CD4-positive, CD25-positive, alpha-beta regulatory T cell (primary cell): Measurements from ENCODE around the gene HEXIM2. TPM values are rescaled to one million over a fixed set of nuclear protein-coding genes. Genes with fewer than 3 reads are reported as not detected.
"Not testable (repeated sequence)": the region's sequence is repeated elsewhere in the genome, so short reads cannot be mapped to it uniquely, and the experiment has no call there.

Source experiments
- ATAC-seq, 2 donors: fragments of 150-1000 bp; cut with Tn5 transposase; one replicate each; pipeline ENCODE4 v1.10.0; 2021; ENCODE audit warnings: low read depth in 2 of 2, moderate number of reproducible peaks in 2 of 2, moderate library complexity in 1 of 2
- DNase-seq, 3 donors: peaks; one replicate each; pipeline versions ENCODE4 v3.0.0 to v3.0.0-alpha.2; 2012 to 2022; ENCODE audit warnings: mixed read lengths in 1 of 3
- H3K27ac ChIP-seq: one replicate; pipeline ENCODE4 v1.7.0; 2013; ENCODE audit warnings: mild to moderate bottlenecking, low read length; ENCODE audit not compliant: insufficient read depth, poor library complexity, severe bottlenecking
- H3K27me3 ChIP-seq: one replicate; pipeline ENCODE4 v1.7.0; 2013; ENCODE audit warnings: low read length; ENCODE audit not compliant: control insufficient read depth, insufficient read depth
- H3K36me3 ChIP-seq: one replicate; pipeline ENCODE4 v1.7.0; 2013; ENCODE audit warnings: mild to moderate bottlenecking, low read length, moderate library complexity; ENCODE audit not compliant: control insufficient read depth, insufficient read depth
- H3K4me1 ChIP-seq: 2 replicates; pipeline ENCODE4 v1.7.0; 2013; ENCODE audit warnings: mild to moderate bottlenecking, low read length; ENCODE audit not compliant: insufficient read depth, control insufficient read depth, poor library complexity, severe bottlenecking
- H3K4me3 ChIP-seq: one replicate; pipeline ENCODE4 v1.7.0; 2013; ENCODE audit warnings: low read depth, mild to moderate bottlenecking, low read length, moderate library complexity
- H3K9me3 ChIP-seq, 2 experiments: 1 replicate in 1 of 2; 2 replicates in 1 of 2; pipeline ENCODE4 v1.7.0; 2013; ENCODE audit warnings: low read length in 2 of 2, mild to moderate bottlenecking in 1 of 2, moderate library complexity in 1 of 2; ENCODE audit not compliant: control insufficient read depth in 2 of 2
- H3K27ac Mint-ChIP-seq, 3 donors: one replicate each; pipeline ENCODE4 v1.8.0; 2020 to 2022; ENCODE audit warnings: mild to moderate bottlenecking in 3 of 3, mixed read lengths in 3 of 3, moderate library complexity in 2 of 3
- H3K27me3 Mint-ChIP-seq: one replicate; pipeline ENCODE4 v1.8.0; 2022; ENCODE audit warnings: mild to moderate bottlenecking, mixed read lengths
- H3K36me3 Mint-ChIP-seq: one replicate; pipeline ENCODE4 v1.8.0; 2020; ENCODE audit warnings: mixed read lengths
- H3K4me1 Mint-ChIP-seq, 4 donors: one replicate each; pipeline ENCODE4 v1.8.0; 2020 to 2022; ENCODE audit warnings: mixed read lengths in 4 of 4, mild to moderate bottlenecking in 1 of 4
- H3K4me3 Mint-ChIP-seq, 4 donors: one replicate each; pipeline ENCODE4 v1.8.0; 2020 to 2022; ENCODE audit warnings: mild to moderate bottlenecking in 4 of 4, mixed read lengths in 4 of 4, moderate library complexity in 3 of 4
- H3K9me3 Mint-ChIP-seq, 7 donors: one replicate each; pipeline ENCODE4 v1.8.0; 2020 to 2022; ENCODE audit warnings: mixed read lengths in 7 of 7, mild to moderate bottlenecking in 3 of 7, moderate library complexity in 2 of 7
- polyA plus RNA-seq, 4 donors: library from polyadenylated mRNA; unstranded; fragments of 300-500 nt; fragmentation: Illumina TruSeq; gene quantifications; one replicate each; pipeline ENCODE4 v1.2.3, GENCODE V29; 2021
- total RNA-seq: library from RNA; stranded (reverse); gene quantifications from one replicate; pipeline ENCODE4 v1.2.3, GENCODE V29; 2022

HEXIM2 gene
- total and polyA plus RNA-seq, 5 donors from 2014 or later, result 1.9 to 4.1 (median 2.5) TPM

DNA sequence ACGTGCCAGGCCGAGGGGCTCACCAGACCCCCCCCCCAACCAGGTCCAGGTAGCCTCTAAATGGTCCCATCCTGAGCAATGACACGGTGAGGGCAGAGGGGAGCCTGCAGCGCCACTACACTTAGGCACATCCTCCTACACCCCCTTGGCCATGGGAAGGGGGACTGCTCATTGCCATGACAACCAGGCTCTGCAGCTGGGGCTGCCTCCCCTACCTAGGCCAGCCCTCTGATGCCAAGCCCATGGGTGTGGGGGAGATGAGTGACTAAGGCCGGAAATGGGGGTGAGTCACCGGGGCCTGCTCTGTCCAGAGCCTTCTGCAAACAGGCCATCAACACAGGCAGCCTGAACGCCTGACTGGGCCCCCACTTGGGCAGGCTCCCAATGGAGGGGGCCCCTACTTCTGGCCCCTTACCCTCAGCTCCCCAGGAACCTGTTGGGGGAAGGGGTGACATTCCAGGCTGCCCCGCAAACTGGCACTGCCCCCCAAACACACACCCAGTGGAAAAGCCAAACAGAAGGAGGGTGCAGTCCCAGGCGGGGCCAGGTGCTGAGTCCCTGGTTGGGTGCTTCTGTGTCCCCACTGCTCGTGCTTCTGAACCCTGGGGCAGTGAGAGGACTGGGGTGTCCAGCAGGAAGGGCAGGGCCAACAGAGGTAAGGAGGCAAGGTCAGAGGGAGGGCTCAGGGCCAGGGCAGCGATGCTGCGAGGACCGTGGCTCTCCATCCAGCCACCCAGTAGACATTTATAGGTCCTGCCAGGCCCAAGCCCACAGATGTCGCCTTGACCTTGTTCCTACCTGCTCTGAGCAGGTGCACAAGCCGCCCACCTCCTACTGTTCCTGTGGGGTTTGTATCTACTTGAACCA, 37.5 kb upstream of the HEXIM2 start:
- no peak overlapping the region for H3K4me3 Mint-ChIP-seq
- Histone ChIP-seq H3K27me3 (no peaks in the 10 kb centered on the region), H3K9me3 (no peaks in the 10 kb centered on the region), H3K4me3 (no peak overlapping the region), H3K36me3 (no peaks in the 10 kb centered on the region), H3K27ac (no peak overlapping the region), H3K4me1 (peaks cover 3% of the 10 kb centered on the region)
- H3K27ac Mint-ChIP-seq, result peak overlapping the region in 1 of 3 donors; percentile 75
- H3K9me3 Mint-ChIP-seq, result no peaks in the 10 kb centered on the region
- H3K36me3 Mint-ChIP-seq, result no peaks in the 10 kb centered on the region
- peaks cover 6% of the 10 kb centered on the region for H3K27me3 Mint-ChIP-seq
- peaks cover 0 to 7% (median 3%) of the 10 kb centered on the region in 4 donors for H3K4me1 Mint-ChIP-seq
- DNase-seq, result peak in 1 of 3 donors; percentile 53
- peak; percentile 71 to 84 for ATAC-seq

DNA sequence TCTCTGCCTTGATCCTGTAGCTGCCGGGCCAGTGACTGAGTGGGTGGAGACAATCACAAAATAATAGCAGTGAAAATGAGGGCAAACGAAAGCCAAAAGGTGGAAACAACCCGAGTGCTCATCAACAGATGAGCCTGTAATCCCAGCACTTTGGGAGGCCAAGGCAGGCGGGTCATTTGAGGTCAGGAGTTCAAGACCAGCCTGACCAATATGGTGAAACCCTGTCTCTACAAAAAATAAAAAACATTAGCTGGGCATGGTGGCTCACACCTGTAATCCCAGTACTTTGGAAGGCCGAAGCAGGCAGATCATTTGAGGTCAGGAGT, 36.9 kb upstream of the HEXIM2 start:
- H3K9me3 ChIP-seq, H3K27me3 ChIP-seq, H3K9me3 Mint-ChIP-seq, H3K4me3 ChIP-seq, H3K4me1 Mint-ChIP-seq, H3K4me1 ChIP-seq, H3K27me3 Mint-ChIP-seq, DNase-seq, H3K36me3 ChIP-seq, H3K27ac ChIP-seq, H3K36me3 Mint-ChIP-seq, ATAC-seq, H3K4me3 Mint-ChIP-seq: not testable (repeated sequence)
- H3K27ac Mint-ChIP-seq, result peak overlapping the region in 1 of 3 donors; percentile 75

DNA sequence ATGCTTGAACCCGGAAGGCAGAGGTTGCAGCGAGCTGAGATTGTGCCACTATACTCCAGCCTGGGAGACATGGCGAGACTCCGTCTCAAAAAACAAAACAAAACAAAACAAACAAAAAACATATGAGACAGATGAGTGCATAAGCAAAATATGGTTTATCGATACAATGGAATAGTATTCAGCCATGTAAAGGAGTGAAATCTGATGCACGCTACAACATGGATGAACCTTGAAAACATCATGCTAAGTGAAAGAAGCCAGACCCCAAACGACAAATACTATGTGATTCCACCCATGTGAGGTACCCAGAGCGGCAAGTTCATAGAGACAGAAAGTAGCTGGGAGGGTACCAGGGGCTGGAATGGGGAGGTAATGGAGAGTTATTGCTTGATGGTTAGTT, 36.2 kb upstream of the HEXIM2 start:
- H3K4me1 ChIP-seq, result peaks cover 3% of the 10 kb centered on the region
- no peaks in the 10 kb centered on the region for H3K9me3 Mint-ChIP-seq
- H3K36me3 Mint-ChIP-seq, result no peaks in the 10 kb centered on the region
- H3K36me3 ChIP-seq, result no peaks in the 10 kb centered on the region
- H3K4me3 Mint-ChIP-seq, result no peak overlapping the region
- no peaks in the 10 kb centered on the region for H3K9me3 ChIP-seq
- no peak overlapping the region for H3K27ac ChIP-seq
- no peak overlapping the region for H3K4me3 ChIP-seq
- no peak for DNase-seq
- H3K4me1 Mint-ChIP-seq, result peaks cover 0 to 7% (median 3%) of the 10 kb centered on the region in 4 donors
- H3K27me3 ChIP-seq, result no peaks in the 10 kb centered on the region
- H3K27me3 Mint-ChIP-seq, result peaks cover 6% of the 10 kb centered on the region
- H3K27ac Mint-ChIP-seq, result no peak overlapping the region
- ATAC-seq, result no peak

DNA sequence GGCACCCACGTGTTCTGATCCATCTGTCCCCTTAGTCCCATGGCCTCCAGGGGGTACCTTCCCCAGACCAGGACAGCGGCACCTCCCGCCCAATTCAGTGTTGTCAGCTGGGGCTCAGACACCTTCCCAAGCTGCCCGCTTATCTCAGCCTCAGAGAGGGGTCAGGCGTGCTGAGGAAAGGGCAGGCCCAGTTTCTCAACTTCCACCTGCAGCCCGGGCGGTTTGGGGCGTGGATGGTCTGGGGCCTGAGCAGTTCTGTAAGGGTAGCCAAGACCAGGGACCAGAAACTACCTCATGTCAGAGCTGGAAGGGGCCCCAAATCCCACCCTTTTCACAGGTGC, 34.5 kb upstream of the HEXIM2 start:
- Histone ChIP-seq H3K9me3 (no peaks in the 10 kb centered on the region), H3K36me3 (no peaks in the 10 kb centered on the region), H3K27ac (no peak overlapping the region), H3K4me3 (no peak overlapping the region), H3K27me3 (no peaks in the 10 kb centered on the region), H3K4me1 (peaks cover 8% of the 10 kb centered on the region)
- ATAC-seq (no peak), DNase-seq (no peak)
- Mint-ChIP-seq H3K36me3 (no peaks in the 10 kb centered on the region), H3K27ac (no peak overlapping the region), H3K4me3 (no peak overlapping the region), H3K27me3 (peaks cover 11% of the 10 kb centered on the region), H3K9me3 (no peaks in the 10 kb centered on the region), H3K4me1 (peaks cover 0 to 12% (median 4%) of the 10 kb centered on the region in 4 donors)

DNA sequence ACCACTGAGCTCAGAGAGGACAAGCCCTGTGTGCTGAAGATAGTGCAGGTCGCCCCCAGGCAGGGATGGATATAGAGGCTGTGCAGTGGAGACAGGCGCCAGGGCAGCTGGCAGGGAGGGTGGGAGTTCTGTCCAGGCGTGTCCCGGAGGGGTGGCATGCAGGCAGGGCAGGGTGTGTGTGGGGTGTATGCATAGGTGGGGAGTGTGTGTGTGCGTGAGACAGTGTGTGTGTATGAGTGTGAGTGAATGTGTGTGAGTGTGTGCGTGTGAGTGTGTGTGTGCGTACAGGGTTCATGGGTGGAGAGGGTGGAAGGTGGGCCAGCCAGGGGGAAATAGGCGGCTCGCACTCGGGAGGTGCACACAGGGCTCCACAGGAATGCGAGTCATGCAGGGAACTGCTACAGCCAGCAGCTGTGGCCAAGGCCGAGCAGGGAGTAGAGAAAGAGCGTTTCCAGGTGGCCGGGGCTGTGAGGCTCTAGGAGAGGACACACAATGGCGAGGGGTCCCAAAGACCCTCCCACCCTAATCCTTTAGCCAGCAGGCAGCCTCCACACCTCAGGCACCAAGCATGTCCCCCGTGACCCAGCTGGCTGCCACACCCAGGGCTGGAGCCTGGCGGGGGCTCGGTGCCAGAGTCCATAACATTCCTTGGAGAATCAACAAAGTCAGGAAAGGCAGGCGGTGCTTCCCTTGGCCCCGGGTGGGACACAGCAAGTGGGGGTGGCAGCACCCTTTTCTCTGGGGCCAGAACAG, 34.0 kb upstream of the HEXIM2 start:
- peaks cover 11% of the 10 kb centered on the region for H3K27me3 Mint-ChIP-seq
- H3K4me3 Mint-ChIP-seq, result no peak overlapping the region
- H3K4me1 Mint-ChIP-seq, result peaks cover 0 to 12% (median 4%) of the 10 kb centered on the region in 4 donors
- DNase-seq, result no peak
- no peaks in the 10 kb centered on the region for H3K36me3 ChIP-seq
- H3K27ac ChIP-seq, result no peak overlapping the region
- H3K27ac Mint-ChIP-seq, result peak overlapping the region in 1 of 3 donors; percentile 84
- peaks cover 8% of the 10 kb centered on the region for H3K4me1 ChIP-seq
- no peak for ATAC-seq
- H3K4me3 ChIP-seq, result no peak overlapping the region
- no peaks in the 10 kb centered on the region for H3K9me3 Mint-ChIP-seq
- no peaks in the 10 kb centered on the region for H3K36me3 Mint-ChIP-seq
- H3K27me3 ChIP-seq, result no peaks in the 10 kb centered on the region
- H3K9me3 ChIP-seq, result no peaks in the 10 kb centered on the region

DNA sequence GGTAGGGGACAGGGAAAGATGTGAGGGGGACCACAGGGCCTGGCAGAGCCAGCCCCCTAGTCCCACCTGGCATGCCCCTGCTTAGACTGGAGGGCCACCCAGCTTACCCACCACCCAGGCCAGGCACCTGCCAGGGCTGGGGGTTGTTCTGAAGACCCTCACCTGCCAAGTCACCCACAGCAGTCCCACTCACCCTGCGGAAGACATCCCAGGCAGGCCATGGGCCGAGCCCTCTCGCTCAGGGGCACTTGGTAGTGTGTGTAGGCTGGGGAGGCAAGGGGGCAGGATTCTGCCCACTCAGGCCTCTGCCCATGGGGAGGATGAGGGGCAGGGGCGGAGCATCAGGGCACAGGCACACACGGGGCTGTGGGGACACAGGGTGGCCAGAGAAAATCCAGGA, 33.3 kb upstream of the HEXIM2 start:
- ATAC-seq (no peak), DNase-seq (no peak)
- Histone ChIP-seq H3K27ac (no peak overlapping the region), H3K4me1 (peaks cover 12% of the 10 kb centered on the region), H3K9me3 (no peaks in the 10 kb centered on the region), H3K27me3 (no peaks in the 10 kb centered on the region), H3K4me3 (no peak overlapping the region), H3K36me3 (no peaks in the 10 kb centered on the region)
- Mint-ChIP-seq H3K9me3 (no peaks in the 10 kb centered on the region), H3K36me3 (no peaks in the 10 kb centered on the region), H3K27me3 (peaks cover 5% of the 10 kb centered on the region), H3K4me3 (no peak overlapping the region), H3K4me1 (peaks cover 0 to 8% (median 3%) of the 10 kb centered on the region in 4 donors), H3K27ac (no peak overlapping the region)

DNA sequence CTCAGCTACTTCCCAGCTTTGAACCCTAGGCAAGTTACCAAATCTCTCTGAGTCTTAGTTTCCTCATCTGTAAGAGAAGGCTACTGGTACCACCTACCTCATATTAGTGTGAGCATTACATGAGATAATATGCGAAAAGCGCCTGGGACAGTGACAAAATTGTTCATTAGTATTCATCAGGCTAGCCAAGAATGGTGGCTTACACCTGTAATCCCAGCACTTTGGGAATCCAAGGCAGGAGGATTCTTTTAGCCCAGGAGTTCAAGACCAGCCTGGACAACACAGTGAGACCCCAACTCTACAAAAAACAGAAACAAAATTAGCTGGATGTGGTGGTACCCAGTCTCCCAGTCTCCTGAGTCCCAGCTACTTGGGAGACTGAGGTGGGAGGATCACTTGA, 32.7 kb upstream of the HEXIM2 start:
- no peak overlapping the region for H3K27ac Mint-ChIP-seq
- H3K9me3 Mint-ChIP-seq, result no peaks in the 10 kb centered on the region
- Histone ChIP-seq H3K4me1 (peaks cover 12% of the 10 kb centered on the region), H3K27ac (no peak overlapping the region), H3K9me3 (no peaks in the 10 kb centered on the region), H3K4me3 (no peak overlapping the region), H3K36me3 (no peaks in the 10 kb centered on the region), H3K27me3 (no peaks in the 10 kb centered on the region)
- peaks cover 0 to 11% (median 6%) of the 10 kb centered on the region in 4 donors for H3K4me1 Mint-ChIP-seq
- DNase-seq (no peak), ATAC-seq (no peak)
- H3K36me3 Mint-ChIP-seq, result no peaks in the 10 kb centered on the region
- H3K27me3 Mint-ChIP-seq, result peaks cover 10% of the 10 kb centered on the region
- peak overlapping the region in 1 of 4 donors; percentile 85 for H3K4me3 Mint-ChIP-seq
